Measurements from ENCODE around the gene ADAMTS8. TPM values are rescaled to one million over a fixed set of nuclear protein-coding genes. Genes with fewer than 3 reads are reported as not detected.

The ADAMTS8 gene
- total RNA-seq, 1 donor from 2014 or later, result 0.21 TPM

- Mint-ChIP-seq H3K9me3 (no peaks in the 10 kb centered on the region), H3K36me3 (ENCODE audit: low read depth) (peaks cover 3% of the 10 kb centered on the region), H3K4me1 (peaks cover 6% of the 10 kb centered on the region), H3K4me3 (no peak overlapping the region), H3K27me3 (ENCODE audit: low read depth) (no peaks in the 10 kb centered on the region), H3K27ac (ENCODE audit: unreplicated experiment) (no peak overlapping the region)
- TF ChIP-seq, protein P1, sequence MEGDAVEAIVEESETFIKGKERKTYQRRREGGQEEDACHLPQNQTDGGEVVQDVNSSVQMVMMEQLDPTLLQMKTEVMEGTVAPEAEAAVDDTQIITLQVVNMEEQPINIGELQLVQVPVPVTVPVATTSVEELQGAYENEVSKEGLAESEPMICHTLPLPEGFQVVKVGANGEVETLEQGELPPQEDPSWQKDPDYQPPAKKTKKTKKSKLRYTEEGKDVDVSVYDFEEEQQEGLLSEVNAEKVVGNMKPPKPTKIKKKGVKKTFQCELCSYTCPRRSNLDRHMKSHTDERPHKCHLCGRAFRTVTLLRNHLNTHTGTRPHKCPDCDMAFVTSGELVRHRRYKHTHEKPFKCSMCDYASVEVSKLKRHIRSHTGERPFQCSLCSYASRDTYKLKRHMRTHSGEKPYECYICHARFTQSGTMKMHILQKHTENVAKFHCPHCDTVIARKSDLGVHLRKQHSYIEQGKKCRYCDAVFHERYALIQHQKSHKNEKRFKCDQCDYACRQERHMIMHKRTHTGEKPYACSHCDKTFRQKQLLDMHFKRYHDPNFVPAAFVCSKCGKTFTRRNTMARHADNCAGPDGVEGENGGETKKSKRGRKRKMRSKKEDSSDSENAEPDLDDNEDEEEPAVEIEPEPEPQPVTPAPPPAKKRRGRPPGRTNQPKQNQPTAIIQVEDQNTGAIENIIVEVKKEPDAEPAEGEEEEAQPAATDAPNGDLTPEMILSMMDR (conservative IDR thresholded peaks at IDR 0.05), result no peak
- no peak for DNase-seq (ENCODE audit: low read depth, low spot score)
Observed at GRCh38 chr11:130475426-130476053, 47.1 kb upstream of the ADAMTS8 start.

GRCh38 chr11:130474637-130475400 lies 46.4 kb upstream of the ADAMTS8 start:
- no peak for DNase-seq (ENCODE audit: low read depth, low spot score)
- no peaks in the 10 kb centered on the region for H3K9me3 Mint-ChIP-seq
- peaks cover 6% of the 10 kb centered on the region for H3K4me1 Mint-ChIP-seq
- H3K4me3 Mint-ChIP-seq, result no peak overlapping the region
- TF ChIP-seq, protein P1 (conservative IDR thresholded peaks at IDR 0.05), result no peak
- peaks cover 3% of the 10 kb centered on the region for H3K36me3 Mint-ChIP-seq (ENCODE audit: low read depth)
- no peaks in the 10 kb centered on the region for H3K27me3 Mint-ChIP-seq (ENCODE audit: low read depth)
- H3K27ac Mint-ChIP-seq (ENCODE audit: unreplicated experiment), result no peak overlapping the region

- Mint-ChIP-seq H3K27me3 (ENCODE audit: low read depth) (no peaks in the 10 kb centered on the region), H3K36me3 (ENCODE audit: low read depth) (peaks cover 3% of the 10 kb centered on the region), H3K27ac (ENCODE audit: unreplicated experiment) (no peak overlapping the region), H3K4me3 (no peak overlapping the region), H3K4me1 (peaks cover 6% of the 10 kb centered on the region), H3K9me3 (no peaks in the 10 kb centered on the region)
- TF ChIP-seq, protein P1 (conservative IDR thresholded peaks at IDR 0.05), result no peak
- DNase-seq (ENCODE audit: low read depth, low spot score), result no peak
Observed at GRCh38 chr11:130473795-130474377, 45.5 kb upstream of the ADAMTS8 start.

GRCh38 chr11:130473056-130473794 lies 44.8 kb upstream of the ADAMTS8 start:
- no peak overlapping the region for H3K27ac Mint-ChIP-seq (ENCODE audit: unreplicated experiment)
- no peaks in the 10 kb centered on the region for H3K9me3 Mint-ChIP-seq
- TF ChIP-seq, protein P1 (conservative IDR thresholded peaks at IDR 0.05), result no peak
- H3K36me3 Mint-ChIP-seq (ENCODE audit: low read depth), result peaks cover 3% of the 10 kb centered on the region
- H3K27me3 Mint-ChIP-seq (ENCODE audit: low read depth), result no peaks in the 10 kb centered on the region
- peaks cover 6% of the 10 kb centered on the region for H3K4me1 Mint-ChIP-seq
- DNase-seq (ENCODE audit: low read depth, low spot score), result no peak
- H3K4me3 Mint-ChIP-seq, result no peak overlapping the region

DNA sequence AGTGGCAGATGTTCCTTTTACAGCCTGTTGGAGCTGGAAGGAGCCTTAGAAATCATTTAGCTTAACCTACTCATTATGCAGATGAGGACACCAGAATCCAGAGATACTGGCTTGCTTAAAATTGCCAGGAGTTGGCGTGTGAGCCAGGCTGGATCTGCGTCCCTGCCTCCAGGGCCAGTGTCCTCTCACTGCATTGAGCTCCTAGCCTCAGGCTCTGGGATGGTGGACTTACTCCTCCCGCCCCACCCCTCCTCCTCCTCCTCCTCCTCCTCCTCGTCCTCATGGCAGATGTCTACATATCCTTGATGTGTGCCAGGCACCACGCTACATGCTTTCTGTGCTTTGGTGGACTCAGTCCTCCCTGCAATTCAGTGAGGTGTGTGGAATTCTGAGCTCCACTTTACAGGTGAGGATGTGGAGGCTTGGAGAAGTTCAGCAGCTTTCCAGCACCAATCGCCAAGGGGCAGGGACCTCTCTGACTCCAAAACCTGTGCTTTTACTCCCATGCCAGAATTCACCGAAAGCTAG lies 44.1 kb upstream of the ADAMTS8 start:
- Mint-ChIP-seq H3K4me1 (peaks cover 6% of the 10 kb centered on the region), H3K4me3 (no peak overlapping the region), H3K9me3 (no peaks in the 10 kb centered on the region), H3K27ac (ENCODE audit: unreplicated experiment) (no peak overlapping the region), H3K36me3 (ENCODE audit: low read depth) (peaks cover 3% of the 10 kb centered on the region), H3K27me3 (ENCODE audit: low read depth) (no peaks in the 10 kb centered on the region)
- TF ChIP-seq, protein P1 (conservative IDR thresholded peaks at IDR 0.05), result no peak
- no peak for DNase-seq (ENCODE audit: low read depth, low spot score)
